HG03095 (cell line): Measurements from ENCODE around the gene EIF4ENIF1.
"Not testable (repeated sequence)": the region's sequence is repeated elsewhere in the genome, so short reads cannot be mapped to it uniquely, and the experiment has no call there.

Experiments
- ATAC-seq: cut with Tn5 transposase; IDR thresholded peaks from one replicate; pipeline ENCODE4 v1.9.1; 2021; ENCODE audit warnings: moderate library complexity; ENCODE audit not compliant: unreplicated experiment

Gene EIF4ENIF1

DNA sequence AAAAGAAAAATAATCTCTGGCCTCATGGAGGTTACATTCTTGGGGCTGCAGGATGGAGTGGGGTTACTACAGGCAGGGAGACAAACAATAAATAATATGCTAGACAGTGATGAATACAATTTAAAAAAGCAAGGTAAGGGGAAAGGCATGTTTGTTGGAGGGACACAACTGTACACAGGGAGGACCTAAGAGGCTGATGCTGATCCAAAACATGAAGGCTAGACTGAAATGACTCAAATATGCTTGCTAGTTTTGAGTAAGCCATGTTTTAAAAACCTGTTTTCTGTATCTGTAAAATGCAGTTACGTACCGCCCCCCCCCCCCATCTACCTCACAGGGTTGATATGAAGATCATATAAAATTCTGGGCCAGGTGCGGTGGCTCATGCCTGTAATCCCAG is 44.0 kb downstream of the EIF4ENIF1 start:
- no peak for ATAC-seq

DNA sequence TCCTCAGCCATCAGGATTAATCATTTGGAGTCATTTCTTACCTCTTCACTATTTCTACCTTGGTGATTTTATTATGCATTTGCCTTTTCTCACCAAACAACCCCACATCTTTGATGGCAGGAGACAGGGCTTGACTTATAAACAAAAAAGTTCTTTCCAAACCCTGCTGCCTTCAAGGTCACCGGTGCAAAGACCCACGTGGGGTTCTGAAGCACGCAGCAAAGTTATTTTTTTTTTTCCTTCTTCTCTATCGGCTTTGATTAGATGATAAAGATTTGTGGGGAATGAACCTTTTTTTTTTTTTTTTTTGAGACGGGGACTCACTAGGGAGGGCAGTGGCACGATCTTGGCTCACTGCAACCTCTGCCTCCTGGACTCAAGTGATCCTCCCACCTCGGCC is 46.1 kb downstream of the EIF4ENIF1 start:
- ATAC-seq = no peak

DNA sequence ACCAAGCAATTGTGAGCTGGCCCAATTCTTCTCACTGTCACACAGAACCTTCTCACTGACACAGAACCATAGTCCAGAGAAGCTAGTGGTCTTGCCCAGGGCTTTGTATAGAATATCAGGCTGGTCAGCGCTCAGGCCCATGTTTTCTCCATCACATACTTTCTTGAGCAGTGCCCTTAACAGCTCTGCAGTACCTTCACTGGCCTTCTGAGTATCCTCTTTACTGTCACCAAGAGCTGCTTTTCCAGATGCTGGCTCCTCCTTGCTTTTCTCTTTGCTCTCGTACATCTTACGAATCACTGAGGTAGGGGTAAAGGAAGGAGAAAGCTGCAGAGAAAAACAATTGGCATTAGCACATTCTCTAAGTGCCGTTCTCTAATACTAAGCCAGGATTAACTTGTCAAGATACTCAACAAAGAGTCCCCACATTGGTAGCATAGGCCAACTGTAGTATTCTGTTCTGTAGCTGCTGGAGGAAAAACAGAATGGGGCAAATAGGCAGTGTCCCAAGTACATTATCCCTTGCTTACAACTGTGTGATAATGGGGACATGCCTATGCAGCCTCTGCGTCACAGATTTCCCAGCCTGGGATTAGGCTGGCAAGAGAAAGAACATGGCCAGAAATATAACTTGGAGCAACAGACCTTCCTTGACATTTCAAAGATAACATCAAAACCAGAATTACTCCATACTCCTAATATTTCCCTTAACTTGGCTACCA is 46.7 kb downstream of the EIF4ENIF1 start:
- ATAC-seq = no peak

DNA sequence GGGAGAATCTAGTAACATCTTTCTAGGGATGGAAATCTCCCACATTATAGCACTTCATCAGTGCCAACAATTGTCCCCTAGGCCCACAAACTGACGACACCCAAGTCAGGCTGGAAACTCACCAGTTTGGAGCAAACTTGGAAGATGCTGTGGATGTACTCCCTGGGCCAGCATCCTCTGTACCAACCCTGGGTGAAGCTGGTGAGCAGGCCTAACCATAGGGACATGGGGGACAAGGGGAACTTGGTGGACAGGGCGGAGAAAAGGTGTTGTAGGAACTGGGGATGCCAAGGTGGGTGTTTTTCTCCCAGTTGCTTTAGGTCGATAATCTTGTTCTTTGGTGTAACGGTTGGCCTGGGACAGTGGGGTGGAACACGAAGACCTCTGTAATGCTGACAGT is 48.0 kb downstream of the EIF4ENIF1 start:
- no peak for ATAC-seq

DNA sequence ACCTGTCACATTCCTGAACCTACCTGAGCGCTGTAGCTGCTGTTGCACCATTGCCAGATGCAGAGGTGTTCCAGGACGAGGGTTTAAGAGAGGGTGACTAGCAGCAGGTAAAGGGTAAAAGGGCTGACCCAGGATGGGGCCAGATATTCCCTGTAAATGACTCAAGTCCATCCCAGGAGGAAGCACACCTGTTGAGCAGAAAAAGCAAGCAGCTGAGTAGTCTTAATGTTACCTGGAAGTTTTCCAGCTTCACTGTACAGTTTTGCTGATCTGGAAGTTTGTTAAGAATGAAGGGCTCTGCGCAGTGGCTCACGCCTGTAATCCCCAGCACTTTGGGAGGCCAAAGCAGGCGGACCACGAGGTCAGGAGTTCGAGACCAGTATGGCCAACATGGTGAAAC is 49.0 kb downstream of the EIF4ENIF1 start:
- ATAC-seq = no peak

DNA sequence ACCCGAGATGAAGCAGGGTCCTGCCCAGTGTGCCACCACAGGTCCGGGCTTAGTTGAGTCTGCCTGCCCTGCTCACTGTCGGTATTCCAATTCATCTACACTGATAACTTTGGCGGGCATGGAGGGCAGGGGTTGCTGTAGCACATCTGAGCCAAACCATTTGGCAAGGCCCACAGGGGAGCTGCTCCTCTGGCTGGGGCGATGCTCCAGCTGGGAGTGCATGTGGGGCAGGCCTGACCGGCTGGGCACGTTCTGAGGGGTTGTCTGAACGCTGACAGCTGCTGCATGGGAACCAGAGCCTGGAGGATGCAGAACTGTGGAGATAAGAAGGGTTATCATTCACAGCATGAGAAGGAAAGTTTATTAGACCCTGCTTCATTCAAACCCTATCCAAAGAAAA is 49.8 kb downstream of the EIF4ENIF1 start:
- no peak for ATAC-seq

DNA sequence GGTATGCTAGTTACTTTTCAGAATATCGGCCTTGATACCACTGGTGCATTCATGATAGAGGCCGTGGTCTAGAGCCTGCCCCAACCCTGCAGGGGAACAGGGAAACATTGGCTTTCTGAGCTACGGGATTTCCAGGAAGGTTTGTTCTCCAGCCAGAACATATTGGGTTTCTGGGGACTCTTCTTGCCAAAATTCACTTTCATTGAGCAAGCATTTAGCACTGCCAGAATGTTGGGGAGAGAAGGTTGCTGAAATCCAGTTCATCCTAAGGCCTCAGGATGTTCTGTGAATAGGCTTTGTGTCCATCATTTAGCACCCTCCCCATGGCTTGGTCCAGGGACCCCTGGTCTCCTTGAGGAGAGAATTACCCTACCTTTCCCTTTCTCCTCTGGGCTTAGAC is 53.5 kb downstream of the EIF4ENIF1 start:
- no peak for ATAC-seq

DNA sequence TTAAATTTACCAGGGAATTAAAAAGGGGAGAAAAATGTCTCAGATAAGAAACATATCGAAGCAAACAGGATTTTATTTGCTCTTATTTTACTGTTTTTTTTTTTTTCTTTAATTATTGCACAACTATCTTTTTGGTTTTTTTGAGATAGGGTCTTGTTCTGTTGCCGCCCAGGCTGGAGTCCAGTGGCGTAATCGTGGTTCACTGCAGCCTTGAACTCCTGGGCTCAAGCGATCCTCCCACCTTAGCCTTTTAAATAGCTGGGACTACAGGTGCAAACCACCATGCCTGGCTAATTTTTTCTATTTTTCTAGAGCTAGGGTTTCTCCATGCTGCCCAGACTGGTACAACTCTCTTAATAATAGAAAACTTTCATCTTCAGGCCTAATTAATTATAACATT is 57.7 kb downstream of the EIF4ENIF1 start:
- no peak for ATAC-seq

DNA sequence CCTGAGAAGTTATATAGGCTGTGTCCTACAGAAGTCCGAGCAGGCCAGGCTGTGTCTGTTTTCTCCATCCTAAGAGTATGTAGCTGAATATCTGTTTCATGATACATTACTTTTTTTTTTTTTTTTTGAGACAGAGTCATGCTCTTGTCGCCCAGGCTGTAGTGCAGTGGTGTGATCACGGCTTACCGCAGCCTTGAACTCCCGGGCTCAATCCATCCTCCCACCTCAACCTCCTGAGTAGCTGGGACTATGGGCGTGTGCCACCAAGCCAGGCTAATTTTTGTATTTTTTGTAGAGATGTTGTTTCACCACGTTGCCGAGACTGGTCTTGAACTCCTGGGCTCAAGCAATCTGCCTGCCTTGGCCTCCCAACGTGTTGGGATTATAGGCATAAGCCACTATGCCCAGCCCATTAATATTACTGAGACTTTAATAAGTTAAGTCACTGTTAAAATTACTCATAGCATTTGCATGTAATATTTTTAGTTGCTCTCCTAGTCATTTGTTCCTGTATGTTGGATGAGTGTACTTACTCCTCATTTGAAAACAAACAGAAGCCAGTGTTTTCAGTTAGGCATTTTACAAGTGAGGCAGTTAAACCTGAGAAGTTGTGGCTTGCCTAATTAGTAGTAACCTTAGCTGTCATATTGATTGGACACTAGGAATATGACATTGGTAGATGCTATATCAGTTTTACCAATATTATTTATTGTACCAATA is 64.2 kb downstream of the EIF4ENIF1 start:
- ATAC-seq = no peak

DNA sequence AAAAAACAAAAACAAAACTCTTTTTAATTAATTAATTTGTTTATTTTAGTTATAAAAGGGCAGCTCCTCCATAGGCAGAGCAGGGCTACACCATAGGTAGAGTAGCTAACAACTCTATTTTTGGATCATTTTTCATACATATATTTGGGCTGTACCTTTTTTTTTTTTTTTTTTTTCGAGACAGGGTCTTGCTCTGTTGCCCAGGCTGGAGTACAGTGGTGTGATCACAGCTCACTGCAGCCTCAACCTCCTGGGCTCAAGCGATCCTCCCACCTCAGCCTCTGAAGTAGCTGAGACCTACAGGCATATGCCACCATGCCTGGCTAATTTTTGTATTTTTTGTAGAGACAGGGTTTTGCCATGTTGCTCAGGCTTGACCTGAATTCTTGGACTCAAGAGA is 87.3 kb downstream of the EIF4ENIF1 start:
- not testable (repeated sequence) for ATAC-seq

DNA sequence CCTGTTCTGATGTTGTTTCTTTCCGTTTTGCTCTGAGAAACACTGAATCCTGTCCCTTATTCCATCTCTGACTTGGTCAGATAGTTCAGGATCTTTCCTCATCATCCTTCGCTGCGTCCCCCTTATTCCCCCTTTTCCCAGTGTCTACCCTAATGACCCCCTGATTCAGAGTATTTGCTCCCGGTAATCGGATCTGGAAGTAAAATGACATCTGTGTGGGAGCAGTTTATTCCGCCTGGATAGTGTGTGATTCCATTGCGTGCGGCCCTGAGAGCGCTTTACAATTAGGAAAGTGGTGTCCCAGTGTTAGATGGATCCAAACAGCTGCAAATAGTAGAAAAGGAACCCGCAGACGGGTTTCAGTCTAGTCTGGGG is 89.6 kb downstream of the EIF4ENIF1 start:
- no peak for ATAC-seq

DNA sequence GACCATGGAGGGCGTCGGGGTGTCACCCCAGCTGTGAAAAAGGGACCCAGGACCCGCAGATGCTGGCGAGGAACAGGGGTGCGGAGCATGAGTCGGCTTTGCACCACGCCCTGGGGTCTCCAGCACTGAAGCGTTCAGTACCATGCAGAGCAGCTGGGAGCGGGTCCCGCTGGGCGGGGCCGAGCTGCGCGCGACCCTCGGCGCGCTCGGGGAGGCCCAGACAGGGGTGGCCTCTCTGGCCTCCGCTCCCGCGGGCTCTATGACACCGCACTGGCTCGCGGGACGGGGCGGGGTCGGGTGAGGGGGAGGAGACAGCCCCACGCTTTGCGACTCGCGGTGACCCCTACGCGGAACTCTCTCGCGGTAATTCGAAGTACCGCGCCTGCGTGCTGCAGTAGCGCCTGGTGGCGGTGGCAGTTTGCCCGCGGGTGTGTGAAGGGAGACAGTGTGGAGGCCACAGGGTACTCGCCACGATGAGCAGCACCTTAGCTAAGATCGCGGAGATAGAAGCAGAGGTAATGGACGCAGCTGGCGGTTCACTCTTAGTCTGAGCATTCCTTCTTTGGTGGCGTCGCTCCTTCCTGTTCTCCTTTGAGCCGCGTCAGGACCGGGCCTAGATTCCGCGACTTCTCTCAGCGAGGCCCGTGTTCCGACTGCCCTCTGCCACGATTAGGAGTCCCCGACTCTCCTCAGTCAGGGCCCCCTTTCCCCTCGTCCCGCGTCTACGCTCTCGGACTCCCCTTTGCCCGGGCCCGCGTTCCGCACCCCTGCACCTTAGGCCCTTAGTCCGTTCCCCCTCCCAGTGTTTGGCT is 90.2 kb downstream of the EIF4ENIF1 start, which contains the start of gene DRG1:
Gene DRG1, plus strand, starts transcription at position 394 of the 812 bp plus-strand sequence. Its CDS starts 80 bp downstream, at position 474.
- peak; percentile 86 for ATAC-seq

DNA sequence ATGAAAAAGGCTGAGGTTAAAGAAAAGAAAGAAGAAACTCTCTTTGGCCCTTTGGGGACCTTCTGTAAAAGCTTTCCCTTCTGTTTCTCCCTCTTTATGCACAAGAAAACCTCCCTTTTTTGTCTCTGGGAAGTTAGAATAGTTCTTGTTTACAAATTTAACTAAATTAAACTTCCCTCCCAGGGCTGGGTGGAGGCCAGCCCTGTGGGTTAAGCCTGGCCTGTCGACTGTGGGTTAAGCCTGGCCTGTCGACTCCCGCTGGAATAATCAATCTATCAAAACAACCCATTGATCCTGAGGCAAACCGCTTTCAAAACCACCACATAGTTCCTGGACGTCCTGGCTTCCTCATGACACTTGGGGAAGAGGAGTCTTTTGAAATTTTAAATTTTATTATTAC is 91.4 kb downstream of the EIF4ENIF1 start:
- no peak for ATAC-seq

DNA sequence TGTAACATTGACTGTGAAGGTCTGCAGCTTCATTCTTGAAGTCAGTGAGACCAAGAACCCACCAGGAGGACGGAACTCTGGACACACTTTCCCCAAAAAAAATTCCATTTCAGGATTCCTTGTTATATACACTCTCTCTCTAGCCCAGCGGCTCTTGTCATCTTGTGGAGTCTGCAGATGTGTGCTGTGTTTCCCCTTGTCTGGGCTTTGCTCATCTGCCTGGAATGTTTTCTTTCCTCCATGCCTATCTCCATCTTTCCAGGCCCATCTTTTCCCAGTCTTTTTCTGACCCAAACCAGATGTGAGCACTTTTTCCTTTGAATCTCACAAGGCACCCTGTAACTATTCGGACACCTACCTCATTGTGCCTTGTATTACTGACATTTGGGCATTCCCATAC is 95.3 kb downstream of the EIF4ENIF1 start:
- no peak for ATAC-seq

DNA sequence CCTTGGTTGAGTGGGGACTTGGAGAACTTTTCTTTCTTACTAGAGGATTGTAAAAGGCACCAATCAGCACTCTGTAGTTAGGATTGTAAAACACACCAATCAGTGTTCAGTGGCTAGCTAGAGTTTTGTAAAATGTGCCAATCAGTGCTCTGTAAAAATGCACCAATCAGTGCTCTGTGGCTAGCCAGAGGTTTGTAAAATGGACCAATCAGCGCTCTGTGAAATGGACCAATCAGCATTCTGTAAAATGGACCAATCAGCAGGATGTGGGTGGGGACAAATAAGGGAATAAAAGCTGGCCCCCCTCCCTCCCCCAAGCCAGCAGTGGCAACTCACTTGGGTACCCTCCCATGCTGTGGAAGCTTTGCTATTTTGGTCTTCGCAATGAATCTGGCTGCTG is 95.7 kb downstream of the EIF4ENIF1 start:
- ATAC-seq = no peak
